CD4-positive, alpha-beta T cell (primary cell): ENCODE measurements around the gene HIPK2. TPM values are rescaled to one million over a fixed set of nuclear protein-coding genes. Genes with fewer than 3 reads are reported as not detected.
A peak's percentile ranks its signal among the peaks of the same experiment; 100 is the strongest.

Experiments used
- ATAC-seq: fragments of 200-7000 bp; cut with Tn5 transposase; one replicate; pipeline ENCODE4 v1.10.0; 2022; ENCODE audit warnings: mild to moderate bottlenecking; ENCODE audit not compliant: poor library complexity
- CTCF ChIA-PET: fragments of 350-600 bp; sonication (Branson Sonifier 250); formaldehyde crosslinking; loops from one replicate; lab custom pipeline; 2021; ENCODE audit warnings: antibody characterized with exemption, inconsistent platforms; lab: Charles Lee
- POLR2A ChIA-PET: fragments of 350-600 bp; sonication (Branson Sonifier 250); formaldehyde crosslinking; loops from one replicate; lab custom pipeline; 2021; ENCODE audit warnings: antibody characterized with exemption, inconsistent platforms; lab: Charles Lee
- DNase-seq, 14 experiments: peaks; one replicate each; pipeline ENCODE4 v3.0.0-alpha.2; 2013 to 2020; ENCODE audit warnings: mixed read lengths in 2 of 14
- H3K27ac ChIP-seq, 2 donors: one replicate each; pipeline versions ENCODE4 v1.5.1 to v1.7.0; 2013; ENCODE audit warnings: low read length in 2 of 2, low read depth in 1 of 2, mild to moderate bottlenecking in 1 of 2
- H3K27me3 ChIP-seq, 2 experiments: 1 replicate in 1 of 2; 2 replicates in 1 of 2; pipeline versions ENCODE4 v1.6.1 to v1.7.0; 2013; ENCODE audit warnings: low read length in 2 of 2, control low read depth in 1 of 2, mild to moderate bottlenecking in 1 of 2, moderate library complexity in 1 of 2; ENCODE audit not compliant: insufficient read depth in 2 of 2, control insufficient read depth in 1 of 2
- H3K36me3 ChIP-seq: one replicate; pipeline ENCODE4 v1.6.1; 2013; ENCODE audit warnings: low read length, control low read depth; ENCODE audit not compliant: insufficient read depth
- H3K4me1 ChIP-seq: one replicate; pipeline ENCODE4 v1.6.1; 2013; ENCODE audit warnings: low read length, control low read depth; ENCODE audit not compliant: insufficient read depth
- H3K4me3 ChIP-seq: one replicate; pipeline ENCODE4 v1.5.1; 2013; ENCODE audit warnings: mild to moderate bottlenecking, low read length, moderate library complexity
- H3K9me3 ChIP-seq, 2 experiments: 1 replicate in 1 of 2; 2 replicates in 1 of 2; pipeline versions ENCODE4 v1.6.1 to v1.7.0; 2013; ENCODE audit warnings: low read length in 2 of 2, mild to moderate bottlenecking in 2 of 2, control low read depth in 1 of 2, moderate library complexity in 1 of 2; ENCODE audit not compliant: control insufficient read depth in 1 of 2, insufficient read depth in 1 of 2
- H3K27ac Mint-ChIP-seq: one replicate; pipeline ENCODE4 v1.8.0; 2020; ENCODE audit warnings: mixed read lengths
- H3K27me3 Mint-ChIP-seq: one replicate; pipeline ENCODE4 v1.8.0; 2021; ENCODE audit warnings: mixed read lengths
- H3K36me3 Mint-ChIP-seq: one replicate; pipeline ENCODE4 v1.8.0; 2021; ENCODE audit warnings: low read depth, mixed read lengths
- H3K4me1 Mint-ChIP-seq: one replicate; pipeline ENCODE4 v1.8.0; 2021; ENCODE audit warnings: low read depth, mixed read lengths
- H3K4me3 Mint-ChIP-seq: one replicate; pipeline ENCODE4 v1.8.0; 2020; ENCODE audit warnings: mild to moderate bottlenecking, mixed read lengths
- H3K9me3 Mint-ChIP-seq: one replicate; pipeline ENCODE4 v1.8.0; 2020; ENCODE audit warnings: mixed read lengths
- intact Hi-C, 2 experiments: fragments of 100-400 bp; cut with DNase I in 1 of 2; cut with micrococcal nuclease in 1 of 2; formaldehyde crosslinking; loops; one replicate each; pipeline versions ENCODE4 v1.15.1 to v1.9.0; 2023 to 2025; cut with DNase I, micrococcal nuclease
- total RNA-seq, 174 experiments: library from RNA in 2 of 174; stranded (reverse) in 2 of 174; gene quantifications; one replicate each; pipeline ENCODE4 v1.2.3 and lab custom pipeline; 2021 to 2026
- TF ChIP-seq, protein P1 (sequence below): fragments of 200-600 bp; IDR thresholded peaks from one replicate; pipeline ENCODE4 v1.8.0; 2022; ENCODE audit warnings: antibody characterized with exemption, mild to moderate bottlenecking

Gene HIPK2
- total RNA-seq, 2 experiments from 2014 or later: 36.5 to 37.0 TPM

DNA sequence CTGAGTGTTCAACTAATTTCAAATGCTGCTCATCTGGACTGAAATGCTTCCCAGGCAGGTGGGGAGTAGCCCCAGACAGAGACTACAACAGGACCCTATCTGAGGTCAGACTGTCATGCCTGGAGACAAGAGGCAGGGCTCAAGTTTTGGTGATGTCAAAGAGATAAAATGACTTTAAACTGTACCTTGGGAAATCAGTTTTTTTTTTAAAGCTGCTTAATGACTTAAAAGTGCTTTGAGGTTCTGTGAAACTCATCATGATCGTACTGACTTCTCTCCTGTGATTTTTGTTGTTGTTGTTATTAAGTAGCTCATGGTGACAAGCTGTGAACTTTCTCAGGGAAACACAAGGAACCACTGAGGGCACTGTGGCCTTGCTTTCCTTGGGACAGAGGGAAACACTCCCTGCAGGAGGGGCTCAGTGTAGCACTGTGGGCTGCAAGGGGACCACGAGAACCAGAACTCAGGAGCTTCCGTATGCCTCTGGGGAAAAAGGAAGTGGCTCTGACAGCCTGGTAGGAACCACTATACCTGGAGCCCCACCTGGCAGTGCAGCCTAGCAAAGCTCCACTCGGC lies 9.5 kb downstream of the HIPK2 start:
- Histone ChIP-seq H3K27me3 (no peaks in the 10 kb centered on the region), H3K4me3 (no peak overlapping the region), H3K4me1 (peaks cover 59% of the 10 kb centered on the region), H3K27ac (peak overlapping the region; percentile 75 to 84), H3K36me3 (no peaks in the 10 kb centered on the region), H3K9me3 (no peaks in the 10 kb centered on the region)
- intact Hi-C loops: loop anchor here in 1 of 2 experiments (1.0 kb wide), 1 partner anchor 8 kb away; no protein-coding TSS in a partner anchor
- TF ChIP-seq, protein P1, sequence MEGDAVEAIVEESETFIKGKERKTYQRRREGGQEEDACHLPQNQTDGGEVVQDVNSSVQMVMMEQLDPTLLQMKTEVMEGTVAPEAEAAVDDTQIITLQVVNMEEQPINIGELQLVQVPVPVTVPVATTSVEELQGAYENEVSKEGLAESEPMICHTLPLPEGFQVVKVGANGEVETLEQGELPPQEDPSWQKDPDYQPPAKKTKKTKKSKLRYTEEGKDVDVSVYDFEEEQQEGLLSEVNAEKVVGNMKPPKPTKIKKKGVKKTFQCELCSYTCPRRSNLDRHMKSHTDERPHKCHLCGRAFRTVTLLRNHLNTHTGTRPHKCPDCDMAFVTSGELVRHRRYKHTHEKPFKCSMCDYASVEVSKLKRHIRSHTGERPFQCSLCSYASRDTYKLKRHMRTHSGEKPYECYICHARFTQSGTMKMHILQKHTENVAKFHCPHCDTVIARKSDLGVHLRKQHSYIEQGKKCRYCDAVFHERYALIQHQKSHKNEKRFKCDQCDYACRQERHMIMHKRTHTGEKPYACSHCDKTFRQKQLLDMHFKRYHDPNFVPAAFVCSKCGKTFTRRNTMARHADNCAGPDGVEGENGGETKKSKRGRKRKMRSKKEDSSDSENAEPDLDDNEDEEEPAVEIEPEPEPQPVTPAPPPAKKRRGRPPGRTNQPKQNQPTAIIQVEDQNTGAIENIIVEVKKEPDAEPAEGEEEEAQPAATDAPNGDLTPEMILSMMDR: no peak
- ATAC-seq: peak; percentile 66
- H3K4me1 Mint-ChIP-seq: peaks cover 93% of the 10 kb centered on the region
- H3K4me3 Mint-ChIP-seq: peak overlapping the region; percentile 21
- ChIA-PET POLR2A (interaction anchor here (0.8 to 3.0 kb wide), 7 partner anchors 9 to 121 kb away, joined by 3 to 41 read pairs (median 6); partner anchors contain the start of gene HIPK2), CTCF (interaction anchor here (1.7 to 1.8 kb wide), 2 partner anchors 15 to 122 kb away, joined by 5 read pairs; no protein-coding TSS in a partner anchor)
- peak in 5 of 14 experiments; percentile 16 to 56 (median 18) for DNase-seq
- H3K27ac Mint-ChIP-seq: peak overlapping the region; percentile 86
- H3K36me3 Mint-ChIP-seq: peaks cover 34% of the 10 kb centered on the region
- no peaks in the 10 kb centered on the region for H3K27me3 Mint-ChIP-seq
- H3K9me3 Mint-ChIP-seq: no peaks in the 10 kb centered on the region

DNA sequence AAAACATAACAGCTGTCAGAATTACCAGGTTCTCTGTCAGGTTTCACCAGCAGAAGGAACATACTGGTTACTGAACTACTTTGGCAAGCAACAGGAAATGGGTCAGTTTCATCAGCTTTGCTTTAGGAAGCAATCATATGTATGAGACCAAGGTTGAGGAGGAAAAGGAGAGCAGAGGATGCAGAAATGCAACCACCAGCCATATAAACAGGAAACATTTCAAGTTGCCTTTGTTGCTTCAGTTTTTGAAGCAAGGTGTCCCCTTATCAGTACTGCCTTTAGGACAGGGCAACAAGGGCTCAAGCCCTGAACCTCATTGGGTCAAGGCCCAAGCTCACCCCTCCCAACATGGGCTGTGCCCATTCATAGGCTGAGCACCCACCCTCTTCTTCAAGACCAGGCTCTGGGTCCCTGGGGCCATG lies 10.2 kb downstream of the HIPK2 start:
- H3K4me3 Mint-ChIP-seq: peak overlapping the region; percentile 21
- peak overlapping the region; percentile 86 for H3K27ac Mint-ChIP-seq
- DNase-seq (peak in 4 of 14 experiments; percentile 18 to 79 (median 60)), ATAC-seq (peak; percentile 76)
- no peaks in the 10 kb centered on the region for H3K27me3 Mint-ChIP-seq
- Histone ChIP-seq H3K9me3 (no peaks in the 10 kb centered on the region), H3K4me1 (peaks cover 60% of the 10 kb centered on the region), H3K4me3 (no peak overlapping the region), H3K36me3 (no peaks in the 10 kb centered on the region), H3K27ac (peak overlapping the region; percentile 75 to 84), H3K27me3 (no peaks in the 10 kb centered on the region)
- CTCF ChIA-PET: interaction anchor here (1.7 to 1.8 kb wide), 2 partner anchors 14 to 122 kb away, joined by 5 read pairs; no protein-coding TSS in a partner anchor
- intact Hi-C loops: loop anchor here in 1 of 2 experiments (2.0 kb wide), 1 partner anchor 121 kb away; no protein-coding TSS in a partner anchor
- peaks cover 36% of the 10 kb centered on the region for H3K36me3 Mint-ChIP-seq
- peaks cover 94% of the 10 kb centered on the region for H3K4me1 Mint-ChIP-seq
- H3K9me3 Mint-ChIP-seq: no peaks in the 10 kb centered on the region
- POLR2A ChIA-PET: interaction anchor here (0.8 to 3.0 kb wide), 8 partner anchors 9 to 408 kb away, joined by 3 to 41 read pairs (median 7); partner anchors contain the start of genes HIPK2 and LUC7L2
- TF ChIP-seq, protein P1: no peak

DNA sequence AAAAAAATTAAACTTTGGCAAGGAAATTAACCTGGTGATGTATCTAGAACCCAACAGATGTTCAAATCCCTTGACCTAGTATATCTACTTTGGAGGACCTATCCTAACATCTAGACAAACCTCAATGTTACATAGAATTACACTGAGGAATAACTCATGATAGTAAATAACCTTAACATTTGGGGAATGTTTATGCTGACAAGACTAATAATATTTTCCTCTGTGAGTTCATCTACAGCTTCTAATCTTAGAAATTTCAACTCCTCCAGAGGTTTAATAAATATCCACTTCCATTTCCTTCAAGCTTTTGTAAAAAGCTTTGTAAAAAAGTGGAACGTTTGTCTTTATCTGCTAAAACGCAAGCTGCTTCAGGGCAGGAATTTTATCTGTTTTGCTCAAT lies 12.7 kb downstream of the HIPK2 start:
- Mint-ChIP-seq H3K9me3 (no peaks in the 10 kb centered on the region), H3K4me3 (no peak overlapping the region), H3K4me1 (peaks cover 93% of the 10 kb centered on the region), H3K27me3 (no peaks in the 10 kb centered on the region), H3K27ac (peak overlapping the region; percentile 60), H3K36me3 (peaks cover 38% of the 10 kb centered on the region)
- no peaks in the 10 kb centered on the region for H3K27me3 ChIP-seq
- H3K36me3 ChIP-seq: no peaks in the 10 kb centered on the region
- H3K4me3 ChIP-seq: no peak overlapping the region
- ChIA-PET CTCF (no interaction called here), POLR2A (interaction anchor here (0.5 to 1.2 kb wide), 3 partner anchors 12 to 144 kb away, joined by 3 to 4 read pairs (median 3); no protein-coding TSS in a partner anchor)
- ATAC-seq (no peak), DNase-seq (no peak)
- H3K4me1 ChIP-seq: peaks cover 51% of the 10 kb centered on the region
- TF ChIP-seq, protein P1: no peak
- no peak overlapping the region for H3K27ac ChIP-seq
- H3K9me3 ChIP-seq: no peaks in the 10 kb centered on the region
- intact Hi-C loops: loop anchor here in 1 of 2 experiments (2.0 kb wide), 1 partner anchor 18 kb away; no protein-coding TSS in a partner anchor
